ENCODE measurements around the gene ACCS. TPM values are rescaled to one million over a fixed set of nuclear protein-coding genes. Genes with fewer than 3 reads are reported as not detected.

The ACCS gene
- polyA plus RNA-seq, 1 donor from 2014 or later: not detected

DNA sequence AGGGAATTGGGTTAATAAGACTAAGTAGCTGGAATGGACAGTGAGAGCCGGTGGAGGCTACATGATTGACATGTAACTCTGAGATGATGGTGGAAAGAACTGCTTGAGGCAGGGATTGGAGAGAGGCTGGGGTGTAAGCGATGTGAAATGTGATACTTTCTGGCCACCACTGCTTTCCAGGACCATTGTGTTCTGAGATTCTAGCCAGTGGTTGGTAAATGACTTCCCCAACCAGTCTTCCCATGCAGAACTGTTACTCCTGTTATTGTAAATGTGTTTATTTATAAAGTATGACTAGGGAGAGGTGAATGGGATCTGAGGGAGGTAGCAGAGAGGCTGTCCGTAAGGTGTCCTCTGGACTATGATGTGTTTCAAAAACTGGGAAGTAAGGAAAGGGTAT, 47.5 kb downstream of the ACCS start:
- Histone ChIP-seq H2AFZ (ENCODE audit: low read depth, low read length) (no peak overlapping the region), H3K9me2 (ENCODE audit: insufficient read depth, low read length) (no peaks in the 10 kb centered on the region), H3K4me3 (ENCODE audit: low read length) (no peak overlapping the region), H3F3A (ENCODE audit: insufficient read depth, low read length, poor library complexity, severe bottlenecking) (no peaks in the 10 kb centered on the region), H3K79me2 (replicated peaks; ENCODE audit: insufficient read depth, low read length) (no peaks in the 10 kb centered on the region), H4K20me1 (ENCODE audit: insufficient read depth) (no peaks in the 10 kb centered on the region), H3K9ac (ENCODE audit: low read length) (no peak overlapping the region), H3K4me2 (ENCODE audit: low read length) (no peak overlapping the region), H3K36me3 (ENCODE audit: insufficient read depth, low read length) (peaks cover 12% of the 10 kb centered on the region), H3K9me3 (ENCODE audit: low read length) (no peaks in the 10 kb centered on the region), H3K27me3 (ENCODE audit: insufficient read depth, low read depth, low read length) (no peaks in the 10 kb centered on the region), H3K27ac (ENCODE audit: low read length) (no peak overlapping the region)
- no peak for TF ChIP-seq POLR2AphosphoS5 (IDR thresholded peaks at IDR 0.05)
- no peak for TF ChIP-seq MXI1 (conservative IDR thresholded peaks at IDR 0.05; ENCODE audit: poor library complexity, severe bottlenecking)
- no peak for TF ChIP-seq RAD21 (conservative IDR thresholded peaks at IDR 0.05)
- no peak for TF ChIP-seq EZH2 (IDR thresholded peaks at IDR 0.05; ENCODE audit: borderline replicate concordance, insufficient read depth, low read length, poor library complexity, severe bottlenecking)
- TF ChIP-seq SMC3 (conservative IDR thresholded peaks at IDR 0.05; ENCODE audit: poor library complexity): no peak
- TF ChIP-seq, protein P1, sequence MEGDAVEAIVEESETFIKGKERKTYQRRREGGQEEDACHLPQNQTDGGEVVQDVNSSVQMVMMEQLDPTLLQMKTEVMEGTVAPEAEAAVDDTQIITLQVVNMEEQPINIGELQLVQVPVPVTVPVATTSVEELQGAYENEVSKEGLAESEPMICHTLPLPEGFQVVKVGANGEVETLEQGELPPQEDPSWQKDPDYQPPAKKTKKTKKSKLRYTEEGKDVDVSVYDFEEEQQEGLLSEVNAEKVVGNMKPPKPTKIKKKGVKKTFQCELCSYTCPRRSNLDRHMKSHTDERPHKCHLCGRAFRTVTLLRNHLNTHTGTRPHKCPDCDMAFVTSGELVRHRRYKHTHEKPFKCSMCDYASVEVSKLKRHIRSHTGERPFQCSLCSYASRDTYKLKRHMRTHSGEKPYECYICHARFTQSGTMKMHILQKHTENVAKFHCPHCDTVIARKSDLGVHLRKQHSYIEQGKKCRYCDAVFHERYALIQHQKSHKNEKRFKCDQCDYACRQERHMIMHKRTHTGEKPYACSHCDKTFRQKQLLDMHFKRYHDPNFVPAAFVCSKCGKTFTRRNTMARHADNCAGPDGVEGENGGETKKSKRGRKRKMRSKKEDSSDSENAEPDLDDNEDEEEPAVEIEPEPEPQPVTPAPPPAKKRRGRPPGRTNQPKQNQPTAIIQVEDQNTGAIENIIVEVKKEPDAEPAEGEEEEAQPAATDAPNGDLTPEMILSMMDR (IDR thresholded peaks at IDR 0.05; ENCODE audit: poor library complexity, severe bottlenecking): no peak
- no peak for TF ChIP-seq TAF1 (IDR thresholded peaks at IDR 0.05; ENCODE audit: low read depth)
- TF ChIP-seq, protein P2, sequence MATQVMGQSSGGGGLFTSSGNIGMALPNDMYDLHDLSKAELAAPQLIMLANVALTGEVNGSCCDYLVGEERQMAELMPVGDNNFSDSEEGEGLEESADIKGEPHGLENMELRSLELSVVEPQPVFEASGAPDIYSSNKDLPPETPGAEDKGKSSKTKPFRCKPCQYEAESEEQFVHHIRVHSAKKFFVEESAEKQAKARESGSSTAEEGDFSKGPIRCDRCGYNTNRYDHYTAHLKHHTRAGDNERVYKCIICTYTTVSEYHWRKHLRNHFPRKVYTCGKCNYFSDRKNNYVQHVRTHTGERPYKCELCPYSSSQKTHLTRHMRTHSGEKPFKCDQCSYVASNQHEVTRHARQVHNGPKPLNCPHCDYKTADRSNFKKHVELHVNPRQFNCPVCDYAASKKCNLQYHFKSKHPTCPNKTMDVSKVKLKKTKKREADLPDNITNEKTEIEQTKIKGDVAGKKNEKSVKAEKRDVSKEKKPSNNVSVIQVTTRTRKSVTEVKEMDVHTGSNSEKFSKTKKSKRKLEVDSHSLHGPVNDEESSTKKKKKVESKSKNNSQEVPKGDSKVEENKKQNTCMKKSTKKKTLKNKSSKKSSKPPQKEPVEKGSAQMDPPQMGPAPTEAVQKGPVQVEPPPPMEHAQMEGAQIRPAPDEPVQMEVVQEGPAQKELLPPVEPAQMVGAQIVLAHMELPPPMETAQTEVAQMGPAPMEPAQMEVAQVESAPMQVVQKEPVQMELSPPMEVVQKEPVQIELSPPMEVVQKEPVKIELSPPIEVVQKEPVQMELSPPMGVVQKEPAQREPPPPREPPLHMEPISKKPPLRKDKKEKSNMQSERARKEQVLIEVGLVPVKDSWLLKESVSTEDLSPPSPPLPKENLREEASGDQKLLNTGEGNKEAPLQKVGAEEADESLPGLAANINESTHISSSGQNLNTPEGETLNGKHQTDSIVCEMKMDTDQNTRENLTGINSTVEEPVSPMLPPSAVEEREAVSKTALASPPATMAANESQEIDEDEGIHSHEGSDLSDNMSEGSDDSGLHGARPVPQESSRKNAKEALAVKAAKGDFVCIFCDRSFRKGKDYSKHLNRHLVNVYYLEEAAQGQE (IDR thresholded peaks at IDR 0.05; ENCODE audit: borderline replicate concordance): no peak
- TF ChIP-seq EP300 (conservative IDR thresholded peaks at IDR 0.05; ENCODE audit: poor library complexity, severe bottlenecking): no peak

DNA sequence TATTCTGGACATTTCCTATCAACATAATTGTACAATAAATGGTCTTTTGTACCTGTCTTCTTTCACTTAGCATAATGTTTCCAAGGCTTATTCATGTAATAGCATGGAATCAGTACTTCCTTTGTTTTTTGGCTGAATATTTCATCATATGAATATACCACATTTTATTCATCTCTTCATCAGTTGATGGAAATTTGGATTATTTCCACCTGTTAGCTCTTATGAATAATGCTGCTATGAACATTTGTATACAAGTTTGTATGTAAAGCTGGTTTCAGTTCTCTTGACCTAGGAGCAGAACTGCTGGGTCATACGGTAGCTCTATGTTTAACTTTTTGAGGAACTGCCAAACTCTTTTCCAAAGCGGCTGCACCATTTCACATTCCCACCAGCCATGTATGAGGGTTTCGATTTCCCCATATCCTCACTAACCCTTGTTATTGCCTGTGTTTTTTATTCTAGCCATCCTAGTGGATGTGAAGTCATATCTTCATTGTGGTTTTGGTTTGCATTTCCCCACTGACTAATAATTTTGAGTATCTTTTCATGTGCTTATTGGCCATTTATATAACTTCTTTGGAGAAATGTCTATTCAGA, 50.3 kb downstream of the ACCS start:
- no peak overlapping the region for H2AFZ ChIP-seq (ENCODE audit: low read depth, low read length)
- H3K9me2 ChIP-seq (ENCODE audit: insufficient read depth, low read length): no peaks in the 10 kb centered on the region
- H3K27ac ChIP-seq (ENCODE audit: low read length): no peak overlapping the region
- no peaks in the 10 kb centered on the region for H3K9me3 ChIP-seq (ENCODE audit: low read length)
- no peak overlapping the region for H3K4me2 ChIP-seq (ENCODE audit: low read length)
- H3K36me3 ChIP-seq (ENCODE audit: insufficient read depth, low read length): peaks cover 12% of the 10 kb centered on the region
- H3K27me3 ChIP-seq (ENCODE audit: insufficient read depth, low read depth, low read length): no peaks in the 10 kb centered on the region
- no peaks in the 10 kb centered on the region for H3F3A ChIP-seq (ENCODE audit: insufficient read depth, low read length, poor library complexity, severe bottlenecking)
- TF ChIP-seq MXI1 (conservative IDR thresholded peaks at IDR 0.05; ENCODE audit: poor library complexity, severe bottlenecking): no peak
- TF ChIP-seq EP300 (conservative IDR thresholded peaks at IDR 0.05; ENCODE audit: poor library complexity, severe bottlenecking): no peak
- TF ChIP-seq EZH2 (IDR thresholded peaks at IDR 0.05; ENCODE audit: borderline replicate concordance, insufficient read depth, low read length, poor library complexity, severe bottlenecking): no peak
- TF ChIP-seq, protein P2 (IDR thresholded peaks at IDR 0.05; ENCODE audit: borderline replicate concordance): no peak
- no peak for TF ChIP-seq SMC3 (conservative IDR thresholded peaks at IDR 0.05; ENCODE audit: poor library complexity)
- TF ChIP-seq TAF1 (IDR thresholded peaks at IDR 0.05; ENCODE audit: low read depth): no peak
- no peak for TF ChIP-seq POLR2AphosphoS5 (IDR thresholded peaks at IDR 0.05)
- TF ChIP-seq RAD21 (conservative IDR thresholded peaks at IDR 0.05): no peak
- TF ChIP-seq, protein P1 (IDR thresholded peaks at IDR 0.05; ENCODE audit: poor library complexity, severe bottlenecking): no peak
- no peaks in the 10 kb centered on the region for H4K20me1 ChIP-seq (ENCODE audit: insufficient read depth)
- no peak overlapping the region for H3K4me3 ChIP-seq (ENCODE audit: low read length)
- H3K79me2 ChIP-seq (replicated peaks; ENCODE audit: insufficient read depth, low read length): no peaks in the 10 kb centered on the region
- H3K9ac ChIP-seq (ENCODE audit: low read length): no peak overlapping the region

Measured in neural cell (in vitro differentiated cells).